ENCODE measurements around the gene DIRAS1.
"Not testable (repeated sequence)": the region's sequence is repeated elsewhere in the genome, so short reads cannot be mapped to it uniquely, and the experiment has no call there.

The DIRAS1 gene

DNA sequence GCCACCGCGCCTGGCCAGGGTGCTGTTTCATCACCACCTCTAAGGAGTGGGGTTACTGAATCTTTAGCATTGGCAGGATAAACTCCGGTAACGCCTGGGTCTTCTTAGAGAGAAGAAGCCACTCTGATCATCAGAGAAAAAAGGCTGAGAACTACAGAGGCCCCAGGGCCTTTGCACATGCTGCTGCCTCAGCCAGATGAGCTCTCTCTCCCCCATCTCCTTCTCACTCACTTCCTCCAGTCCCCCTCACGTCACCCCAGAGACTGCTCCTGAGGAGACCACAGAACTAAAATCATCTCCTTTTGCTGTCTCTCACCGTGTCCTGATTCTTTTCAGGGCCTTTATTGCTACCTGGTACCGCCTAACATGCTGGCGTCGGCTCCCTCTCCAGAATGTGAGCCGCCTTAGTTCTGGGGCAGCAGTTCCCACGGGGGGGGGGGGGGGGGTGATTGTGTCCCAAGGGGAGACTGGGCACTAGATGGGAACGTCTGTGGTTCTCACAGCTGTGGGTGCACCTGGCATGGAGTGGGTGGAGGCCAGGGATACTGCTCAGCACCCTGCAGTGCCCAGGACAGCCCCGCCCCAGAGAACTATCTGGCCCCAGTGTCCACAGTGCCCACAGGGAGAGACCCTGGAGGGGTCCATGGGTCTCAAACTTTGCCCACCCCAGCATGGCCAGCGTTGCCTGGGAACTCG lies 5.1 kb upstream of the DIRAS1 start:
- DNase-seq, result no peak

- no peak for DNase-seq
Measured at GRCh38 chr19:2724148-2724557, 3.0 kb upstream of the DIRAS1 start.

DNA sequence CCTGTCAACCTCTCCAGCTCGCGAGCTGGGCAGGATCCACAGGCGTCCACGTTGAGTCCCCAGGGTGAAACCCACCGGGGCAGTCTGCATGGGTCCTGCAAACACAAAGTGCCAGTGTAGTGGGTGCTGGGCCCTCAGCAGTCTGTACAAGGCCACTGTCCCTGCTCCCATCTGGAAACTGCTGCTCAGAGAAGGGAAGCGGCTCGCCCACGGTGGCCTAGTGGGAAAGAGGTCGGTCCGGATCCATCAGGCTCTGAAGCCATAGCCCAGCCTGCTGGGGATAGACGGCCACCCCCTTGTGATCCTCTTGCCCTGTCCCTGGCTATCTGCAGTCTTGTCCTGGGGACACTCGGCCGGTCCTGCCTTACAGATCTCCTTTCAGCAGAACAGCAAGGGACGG lies 2.6 kb upstream of the DIRAS1 start:
- no peak for DNase-seq

GRCh38 chr19:2723345-2723715 lies 2.2 kb upstream of the DIRAS1 start:
- DNase-seq, result no peak

- DNase-seq, result no peak
Measured at GRCh38 chr19:2722541-2723344, 1.6 kb upstream of the DIRAS1 start.

DNA sequence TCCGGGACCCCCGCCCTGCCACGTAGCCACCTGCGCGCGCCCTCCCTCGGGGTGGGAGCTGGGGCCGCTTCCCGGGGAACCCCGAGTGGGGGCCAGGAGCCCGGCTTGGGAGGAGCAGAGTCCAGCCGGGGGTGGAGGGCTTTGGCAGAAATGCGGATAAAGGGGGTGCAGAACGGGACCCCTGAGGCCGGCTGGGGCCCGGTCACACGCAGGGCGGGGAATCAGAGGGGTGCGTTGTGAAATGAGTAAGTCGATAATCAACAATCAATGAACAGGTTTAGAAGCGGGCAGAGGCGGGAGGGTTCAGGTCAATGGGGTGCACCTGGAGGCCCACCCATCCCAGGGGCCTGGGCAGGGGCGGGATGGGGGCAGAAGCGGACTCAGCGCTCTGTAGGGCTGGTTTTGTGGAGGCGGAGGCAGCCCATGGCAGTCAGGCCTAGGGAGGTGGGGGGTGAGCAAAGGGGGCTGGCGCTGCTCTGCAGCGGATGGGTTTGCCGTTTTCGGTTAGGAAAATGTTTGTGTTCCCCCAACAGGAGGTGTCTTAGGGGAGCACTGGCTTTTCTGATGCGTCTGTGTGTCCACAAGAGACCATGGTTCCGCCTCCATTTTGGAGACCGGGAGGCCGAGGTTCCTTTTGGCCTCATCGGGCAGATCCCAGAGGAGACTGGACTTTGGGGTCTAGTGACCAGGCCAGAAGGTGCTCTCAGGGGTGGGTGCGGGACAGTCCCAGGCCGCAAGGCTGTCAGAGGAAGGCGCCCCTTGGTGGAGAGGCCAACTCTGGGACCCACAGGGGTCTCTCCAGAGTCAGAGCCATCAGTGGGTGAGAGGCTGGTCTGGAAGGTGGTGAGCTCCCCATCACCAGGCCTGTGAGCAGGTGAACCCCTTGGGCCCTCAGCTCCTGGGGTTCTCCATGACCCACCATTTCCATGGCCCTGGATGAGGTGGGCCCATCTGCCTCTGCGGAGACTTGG lies 683 bp upstream of the DIRAS1 start:
- no peak for DNase-seq

GRCh38 chr19:2719920-2720776 lies 1.0 kb downstream of the DIRAS1 start:
- no peak for DNase-seq

GRCh38 chr19:2719232-2719735 lies 1.9 kb downstream of the DIRAS1 start:
- DNase-seq, result no peak

DNA sequence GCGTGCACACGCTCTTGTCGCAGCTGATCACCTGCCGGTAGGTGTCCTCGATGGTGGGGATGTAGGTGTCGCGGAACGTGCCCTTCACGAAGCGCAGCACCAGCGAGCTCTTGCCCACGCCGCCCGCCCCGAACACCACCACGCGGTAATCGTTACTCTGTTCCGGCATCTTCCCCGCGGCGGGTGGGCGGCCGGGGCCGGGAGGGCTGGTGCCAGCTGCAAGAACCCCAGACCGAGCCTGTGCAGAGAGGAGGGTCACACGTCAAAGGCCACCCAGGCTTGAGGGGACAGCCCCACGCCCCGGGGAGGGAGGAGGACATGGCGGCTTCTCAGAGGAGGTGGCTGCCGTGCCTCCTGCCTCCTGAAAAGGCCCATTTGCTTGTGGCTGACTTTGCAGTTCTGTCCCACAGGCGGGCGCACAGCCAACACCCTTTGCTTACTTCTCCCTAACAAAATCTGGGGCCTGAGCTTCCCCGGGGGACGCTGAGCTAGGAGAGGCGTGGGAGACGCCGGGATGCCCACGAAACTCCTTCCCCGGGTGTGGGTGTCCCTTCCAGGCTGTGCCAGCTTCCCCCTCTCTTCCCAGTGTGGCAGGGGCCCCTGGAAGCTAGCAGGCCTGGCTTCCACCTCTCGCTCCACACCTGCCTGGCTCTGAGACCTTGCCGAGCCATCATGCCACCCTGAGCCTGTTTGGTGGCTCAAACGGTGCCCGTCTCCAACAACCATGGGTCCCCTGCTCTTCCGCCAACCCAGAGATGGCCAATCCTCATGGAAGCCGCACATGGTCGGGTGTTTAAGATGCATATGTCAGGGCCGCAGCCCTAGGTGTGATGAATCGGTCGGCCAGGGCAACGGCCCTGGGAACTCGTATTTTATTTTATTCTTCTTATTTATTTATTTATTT lies 3.3 kb downstream of the DIRAS1 start:
- no peak for DNase-seq

GRCh38 chr19:2716722-2717637 lies 4.2 kb downstream of the DIRAS1 start:
- no peak for DNase-seq

- DNase-seq, result no peak
Measured at GRCh38 chr19:2716275-2716650, 4.9 kb downstream of the DIRAS1 start.

GRCh38 chr19:2715470-2716274 lies 5.5 kb downstream of the DIRAS1 start:
- no peak for DNase-seq

- DNase-seq, result no peak
Measured at GRCh38 chr19:2714531-2715269, 6.5 kb downstream of the DIRAS1 start.

DNA sequence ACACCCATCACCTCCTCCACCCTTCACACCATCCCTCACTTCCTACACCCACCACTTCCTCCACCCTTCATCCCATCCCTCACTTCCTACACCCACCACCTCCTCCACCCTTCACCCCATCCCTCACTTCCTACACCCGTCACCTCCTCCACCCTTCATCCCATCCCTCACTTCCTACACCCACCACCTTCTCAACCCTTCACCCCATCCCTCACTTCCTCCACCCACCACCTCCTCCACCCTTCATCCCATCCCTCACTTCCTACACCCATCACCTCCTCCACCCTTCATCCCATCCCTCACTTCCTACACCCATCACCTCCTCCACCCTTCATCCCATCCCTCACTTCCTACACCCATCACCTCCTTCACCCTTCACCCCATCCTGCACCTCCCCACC lies 7.1 kb downstream of the DIRAS1 start:
- not testable (repeated sequence) for DNase-seq

- DNase-seq, result not testable (repeated sequence)
Measured at GRCh38 chr19:2713170-2713569, 8.0 kb downstream of the DIRAS1 start.

DNA sequence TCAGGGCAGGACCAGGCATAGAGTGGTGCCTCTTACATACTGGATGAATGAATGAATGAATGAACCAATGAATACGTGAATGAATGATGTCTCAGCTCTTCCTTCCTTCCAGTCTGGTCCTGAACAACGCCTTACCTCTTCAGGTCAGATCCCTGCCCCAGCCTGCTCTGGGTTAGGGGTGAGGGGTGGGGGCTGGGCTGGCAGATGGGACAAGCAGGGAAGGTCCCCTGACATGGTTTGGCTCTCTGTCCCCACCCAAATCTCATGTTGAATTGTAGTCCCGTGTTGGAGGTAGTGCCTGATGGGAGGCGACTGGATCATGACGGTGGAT lies 9.3 kb downstream of the DIRAS1 start:
- no peak for DNase-seq

- DNase-seq, result no peak
Measured at GRCh38 chr19:2711172-2711874, 9.8 kb downstream of the DIRAS1 start.

DNA sequence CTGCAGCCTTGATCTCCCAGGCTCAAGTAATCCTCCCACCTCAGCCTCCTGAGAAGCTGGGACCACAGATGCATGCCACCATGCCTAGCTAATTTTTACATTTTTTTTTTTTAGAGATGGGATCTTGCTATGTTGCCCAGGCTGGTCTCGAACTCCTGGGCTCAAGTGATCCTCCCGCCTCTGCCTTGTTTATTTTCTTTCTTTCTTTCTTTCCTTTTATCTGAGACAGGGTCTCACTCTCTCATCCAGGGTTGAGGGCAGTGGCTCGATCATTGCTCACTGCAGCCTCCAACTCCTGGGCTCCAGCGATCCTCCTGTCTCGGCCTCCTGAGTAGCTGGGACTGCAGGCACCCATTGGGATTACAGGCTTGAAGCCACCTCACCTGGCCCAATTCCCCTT lies 14.9 kb downstream of the DIRAS1 start:
- DNase-seq, result no peak

All from CD4-positive, alpha-beta T cell treated with Interferon gamma for 1 hour (primary cell).